AG04449 (cell line): Measurements from ENCODE around the gene OR5B21.

ENCODE experiments used
- CTCF ChIA-PET: fragments of 350-600 bp; formaldehyde crosslinking; extraction: SDS; loops from one replicate; lab custom pipeline; 2021; ENCODE audit warnings: antibody characterized with exemption; lab: Yijun Ruan, JAX
- POLR2A ChIA-PET: fragments of 400-600, 350-600 bp; formaldehyde crosslinking; extraction: SDS; loops from one replicate; lab custom pipeline; 2020; ENCODE audit warnings: antibody characterized with exemption, inconsistent platforms; lab: Yijun Ruan, JAX
- DNase-seq: peaks from one replicate; pipeline ENCODE4 v3.0.0-alpha.2; 2010; ENCODE audit warnings: low read depth, low spot score
- H3K4me3 ChIP-seq: 2 replicates; pipeline ENCODE4 v1.5.1; 2011; ENCODE audit warnings: low read depth, mild to moderate bottlenecking, control low read depth, low read length
- CTCF ChIP-seq: IDR thresholded peaks from one replicate; pipeline ENCODE4 v1.5.1; 2011; ENCODE audit warnings: mild to moderate bottlenecking, moderate library complexity, low read length, control low read depth, inconsistent platforms; ENCODE audit not compliant: insufficient read depth; ENCODE audit errors: missing control alignments

OR5B21 gene

DNA sequence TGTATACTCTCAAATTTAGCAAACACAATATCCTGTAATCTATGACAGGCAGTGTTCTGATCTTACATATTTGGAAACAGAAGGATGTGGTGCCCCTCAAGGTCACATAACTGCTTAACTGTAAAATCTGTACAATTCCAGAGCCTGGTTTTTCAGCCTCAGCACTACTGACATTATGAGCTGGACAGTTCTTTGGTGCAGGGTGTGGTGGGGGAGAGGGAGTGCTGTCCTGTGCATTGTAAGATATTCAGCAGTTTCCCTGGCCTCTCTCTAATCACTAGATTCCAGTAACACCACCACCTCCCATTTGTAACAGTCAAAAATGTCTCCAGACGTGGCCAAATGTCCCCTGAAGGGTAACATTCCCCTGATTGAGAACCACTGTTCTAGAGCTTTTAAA, 1.8 kb upstream of the OR5B21 start:
- POLR2A ChIA-PET = no interaction called here
- CTCF ChIA-PET = interaction anchor here (1.5 to 1.7 kb wide), 2 partner anchors 14 to 941 kb away, joined by 5 to 6 read pairs; no protein-coding TSS in a partner anchor
- no peak for TF ChIP-seq CTCF
- no peak overlapping the region for H3K4me3 ChIP-seq
- DNase-seq = no peak

DNA sequence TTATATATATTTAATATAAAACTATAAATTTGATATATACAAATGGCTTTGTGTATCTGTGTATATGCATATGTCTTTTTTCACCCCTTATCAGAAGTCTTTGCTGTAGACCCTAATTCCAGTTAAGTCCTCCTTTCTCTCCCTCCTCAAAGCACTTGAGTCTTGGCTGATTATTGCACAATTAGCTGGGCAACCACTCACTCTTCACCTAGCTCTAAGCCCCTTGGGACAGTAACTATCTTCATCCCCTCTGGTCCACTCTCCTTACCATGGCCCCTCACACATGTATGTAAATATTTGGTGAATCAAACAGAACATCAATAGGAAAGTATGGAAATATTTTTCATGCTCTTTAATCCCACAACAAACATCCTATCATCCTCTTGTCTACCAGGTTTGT, 909 bp upstream of the OR5B21 start:
- CTCF ChIA-PET = interaction anchor here (1.5 to 1.7 kb wide), 2 partner anchors 15 to 940 kb away, joined by 5 to 6 read pairs; no protein-coding TSS in a partner anchor
- no peak for TF ChIP-seq CTCF
- POLR2A ChIA-PET = no interaction called here
- H3K4me3 ChIP-seq = no peak overlapping the region
- DNase-seq = no peak

- H3K4me3 ChIP-seq = no peak overlapping the region
- no peak for DNase-seq
- no peak for TF ChIP-seq CTCF
- ChIA-PET POLR2A (no interaction called here), CTCF (interaction anchor here (0.7 kb wide), 1 partner anchor 17 kb away, joined by 5 read pairs; no protein-coding TSS in a partner anchor)
These were observed 550 bp downstream of the OR5B21 start for GRCh38 chr11:58507355-58507754.

DNA sequence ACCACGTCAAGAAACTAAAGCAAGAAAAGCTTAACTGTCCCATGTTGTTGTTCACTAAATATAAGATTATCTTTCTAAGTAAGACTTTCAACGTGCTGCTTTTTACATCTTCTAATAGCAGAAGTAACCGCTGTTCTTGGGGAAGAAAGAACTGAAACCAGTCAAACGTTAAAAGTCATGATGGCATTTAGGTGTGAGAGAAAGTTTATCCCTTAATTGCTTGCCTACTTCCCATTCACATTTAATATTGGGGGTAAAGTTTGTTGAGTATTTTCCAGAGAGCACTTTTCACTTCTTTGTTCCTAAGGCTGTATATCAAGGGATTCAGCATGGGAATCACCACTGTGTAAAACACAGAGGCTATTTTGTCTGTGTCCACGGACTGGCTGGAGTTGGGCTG, 970 bp downstream of the OR5B21 start:
- no peak for TF ChIP-seq CTCF
- H3K4me3 ChIP-seq = no peak overlapping the region
- ChIA-PET POLR2A (no interaction called here), CTCF (no interaction called here)
- DNase-seq = no peak

GRCh38 chr11:58505849-58506248, 2.1 kb downstream of the OR5B21 start:
- DNase-seq = no peak
- CTCF ChIA-PET = interaction anchor here (1.2 to 1.7 kb wide), 3 partner anchors 8 to 1160 kb away, joined by 3 to 4 read pairs (median 3); partner anchors contain the start of gene BTBD18
- no peak overlapping the region for H3K4me3 ChIP-seq
- TF ChIP-seq CTCF = no peak
- POLR2A ChIA-PET = no interaction called here

DNA sequence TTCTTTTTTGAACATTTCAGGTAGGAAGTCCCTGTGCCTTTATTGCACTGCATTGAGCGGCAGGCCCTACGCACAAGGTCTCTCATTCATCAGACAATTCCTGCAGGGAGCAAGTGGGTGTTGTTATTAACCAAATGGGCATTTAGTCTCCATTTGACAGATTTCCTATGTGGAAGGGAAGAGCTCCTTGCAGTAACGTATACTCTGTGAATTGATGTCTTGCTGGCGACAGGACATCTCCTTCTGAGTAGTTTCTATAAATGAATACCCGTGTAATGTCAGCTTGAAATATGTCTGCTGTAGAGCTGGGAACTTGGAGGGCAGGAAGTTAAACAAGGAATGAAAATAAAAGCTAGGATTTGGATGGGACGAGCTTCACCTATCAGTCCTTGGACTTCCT, 3.7 kb downstream of the OR5B21 start:
- ChIA-PET CTCF (interaction anchor here (1.0 to 3.0 kb wide), 4 partner anchors 9 to 753 kb away, joined by 3 to 18 read pairs (median 4); partner anchors contain the start of gene BTBD18), POLR2A (no interaction called here)
- no peak overlapping the region for H3K4me3 ChIP-seq
- no peak for DNase-seq
- TF ChIP-seq CTCF = no peak
